Stimulated activated CD4-positive, alpha-beta T cell treated with anti-CD3 and anti-CD28 coated beads, Interleukin-1b, Interleukin-23, amount 100 ng/mL, for 24 hours (primary cell): ENCODE results near the gene RETREG1.

Experiments used
- DNase-seq, 4 experiments: peaks; one replicate each; pipeline ENCODE4 v3.0.0-alpha.2; 2020; ENCODE audit warnings: low read depth in 4 of 4, low spot score in 1 of 4

RETREG1 gene

GRCh38 chr5:16585041-16585667 lies 31.6 kb downstream of the RETREG1 start:
- DNase-seq: no peak

GRCh38 chr5:16582081-16582480 lies 34.7 kb downstream of the RETREG1 start:
- DNase-seq: no peak

- DNase-seq: no peak
Observed at GRCh38 chr5:16580382-16580781, 36.4 kb downstream of the RETREG1 start.

GRCh38 chr5:16579142-16579847 lies 37.5 kb downstream of the RETREG1 start:
- no peak for DNase-seq

- DNase-seq: no peak
Observed at GRCh38 chr5:16578474-16578883, 38.3 kb downstream of the RETREG1 start.

- DNase-seq: no peak
Observed at GRCh38 chr5:16577677-16578076, 39.1 kb downstream of the RETREG1 start.

GRCh38 chr5:16574789-16575721 lies 41.7 kb downstream of the RETREG1 start:
- no peak for DNase-seq

- no peak for DNase-seq
Observed at GRCh38 chr5:16573401-16573800, 43.4 kb downstream of the RETREG1 start.

GRCh38 chr5:16572289-16573015 lies 44.3 kb downstream of the RETREG1 start:
- DNase-seq: no peak

GRCh38 chr5:16571016-16571415 lies 45.8 kb downstream of the RETREG1 start:
- DNase-seq: no peak

- no peak for DNase-seq
Observed at GRCh38 chr5:16570121-16570815, 46.5 kb downstream of the RETREG1 start.

GRCh38 chr5:16568875-16569580 lies 47.8 kb downstream of the RETREG1 start:
- DNase-seq: no peak

- no peak for DNase-seq
Observed at GRCh38 chr5:16567365-16567764, 49.4 kb downstream of the RETREG1 start.

- no peak for DNase-seq
Observed at GRCh38 chr5:16565118-16565517, 51.7 kb downstream of the RETREG1 start.

GRCh38 chr5:16564248-16564867 lies 52.4 kb downstream of the RETREG1 start:
- DNase-seq: no peak

- no peak for DNase-seq
Observed at GRCh38 chr5:16563686-16564085, 53.1 kb downstream of the RETREG1 start.

- DNase-seq: no peak
Observed at GRCh38 chr5:16561660-16562059, 55.1 kb downstream of the RETREG1 start.

GRCh38 chr5:16559702-16560101 lies 57.1 kb downstream of the RETREG1 start:
- DNase-seq: no peak

- no peak for DNase-seq
Observed at GRCh38 chr5:16558984-16559629, 57.7 kb downstream of the RETREG1 start.
